CD14-positive monocyte (primary cell): Measurements from ENCODE around the gene TADA3. TPM values are rescaled to one million over a fixed set of nuclear protein-coding genes. Genes with fewer than 3 reads are reported as not detected.

Source experiments
- DNase-seq, 3 donors: peaks; one replicate each; pipeline ENCODE4 v3.0.0-alpha.2; 2011 to 2022
- H2AFZ ChIP-seq: 2 replicates; pipeline ENCODE4 v1.6.0; 2012; ENCODE audit warnings: mild to moderate bottlenecking, low read depth, low read length, inconsistent platforms; ENCODE audit not compliant: insufficient read depth, poor library complexity, severe bottlenecking
- H3K27ac ChIP-seq, 2 donors: 1 replicate in 1 of 2; 2 replicates in 1 of 2; pipeline ENCODE4 v1.5.1; 2012 to 2013; ENCODE audit warnings: low read length in 2 of 2, control low read depth in 1 of 2, inconsistent platforms in 1 of 2, low read depth in 1 of 2, mild to moderate bottlenecking in 1 of 2
- H3K27me3 ChIP-seq, 2 donors: one replicate each; pipeline versions ENCODE4 v1.6.0 to v1.6.1; 2011 to 2013; ENCODE audit warnings: low read length in 2 of 2; ENCODE audit not compliant: control insufficient read depth in 2 of 2, insufficient read depth in 2 of 2
- H3K36me3 ChIP-seq, 2 donors: replicated peaks in 1 of 2; 1 replicate in 1 of 2; 2 replicates in 1 of 2; pipeline versions ENCODE4 v1.5.1 to v1.6.1; 2012 to 2013; ENCODE audit warnings: low read length in 2 of 2, control low read depth in 1 of 2, inconsistent platforms in 1 of 2, mild to moderate bottlenecking in 1 of 2; ENCODE audit not compliant: insufficient read depth in 2 of 2, control insufficient read depth in 1 of 2
- H3K4me1 ChIP-seq, 2 donors: 1 replicate in 1 of 2; 2 replicates in 1 of 2; pipeline versions ENCODE4 v1.5.1 to v1.6.1; 2012 to 2013; ENCODE audit warnings: low read length in 2 of 2, control low read depth in 1 of 2, inconsistent platforms in 1 of 2, mild to moderate bottlenecking in 1 of 2, moderate library complexity in 1 of 2; ENCODE audit not compliant: insufficient read depth in 2 of 2, control insufficient read depth in 1 of 2
- H3K4me2 ChIP-seq: replicated peaks from 2 replicates; pipeline ENCODE3; 2012; ENCODE audit warnings: low read length, moderate library complexity, mild to moderate bottlenecking; ENCODE audit not compliant: poor library complexity, severe bottlenecking; ENCODE audit errors: extremely low read depth
- H3K4me3 ChIP-seq, 3 experiments: fragments of 200-600 bp in 1 of 3; sonication (generic) in 1 of 3; replicated peaks in 1 of 3; 1 replicate in 2 of 3; 2 replicates in 1 of 3; pipeline ENCODE4 v1.5.1; 2011 to 2013; ENCODE audit warnings: low read length in 3 of 3, mild to moderate bottlenecking in 3 of 3, control low read depth in 2 of 3, low read depth in 2 of 3, inconsistent platforms in 1 of 3, moderate library complexity in 1 of 3
- H3K79me2 ChIP-seq: 2 replicates; pipeline ENCODE4 v1.6.0; 2012; ENCODE audit warnings: mild to moderate bottlenecking, control low read depth, inconsistent platforms, low read length, moderate library complexity; ENCODE audit not compliant: insufficient read depth
- H3K9ac ChIP-seq: 2 replicates; pipeline ENCODE4 v1.6.0; 2017; ENCODE audit warnings: low read length, mild to moderate bottlenecking; ENCODE audit not compliant: insufficient read depth, poor library complexity, severe bottlenecking
- H3K9me3 ChIP-seq, 2 donors: replicated peaks in 1 of 2; 1 replicate in 1 of 2; 2 replicates in 1 of 2; pipeline versions ENCODE4 v1.5.1 to v1.6.1; 2012 to 2013; ENCODE audit warnings: low read length in 2 of 2, control low read depth in 1 of 2; ENCODE audit not compliant: control insufficient read depth in 1 of 2, insufficient read depth in 1 of 2
- H4K20me1 ChIP-seq: 2 replicates; pipeline ENCODE4 v1.6.0; 2012; ENCODE audit warnings: mild to moderate bottlenecking, low read length, control low read depth, moderate library complexity; ENCODE audit not compliant: insufficient read depth
- H3K27ac Mint-ChIP-seq, 7 donors: one replicate each; pipeline ENCODE4 v1.8.0; 2020; ENCODE audit warnings: mild to moderate bottlenecking in 7 of 7, mixed read lengths in 7 of 7, moderate library complexity in 6 of 7, inconsistent platforms in 2 of 7
- H3K27me3 Mint-ChIP-seq, 3 donors: one replicate each; pipeline ENCODE4 v1.8.0; 2021 to 2022; ENCODE audit warnings: low read depth in 3 of 3, mild to moderate bottlenecking in 3 of 3, mixed read lengths in 3 of 3, moderate library complexity in 3 of 3, inconsistent platforms in 1 of 3
- H3K36me3 Mint-ChIP-seq, 2 donors: one replicate each; pipeline ENCODE4 v1.8.0; 2020; ENCODE audit warnings: mixed read lengths in 2 of 2, inconsistent platforms in 1 of 2, mild to moderate bottlenecking in 1 of 2
- H3K4me1 Mint-ChIP-seq: one replicate; pipeline ENCODE4 v1.8.0; 2020; ENCODE audit warnings: mild to moderate bottlenecking, mixed read lengths
- H3K4me3 Mint-ChIP-seq, 2 donors: one replicate each; pipeline ENCODE4 v1.8.0; 2020; ENCODE audit warnings: mild to moderate bottlenecking in 2 of 2, mixed read lengths in 2 of 2, moderate library complexity in 1 of 2
- H3K9me3 Mint-ChIP-seq, 7 donors: one replicate each; pipeline ENCODE4 v1.8.0; 2020 to 2022; ENCODE audit warnings: mixed read lengths in 7 of 7, mild to moderate bottlenecking in 6 of 7, moderate library complexity in 6 of 7, inconsistent platforms in 2 of 7
- WGBS: methylation state at CpG from one replicate; pipeline ENCODE4 v1.1.5; 2013; ENCODE audit warnings: missing lambda C conversion rate; ENCODE audit not compliant: insufficient coverage; 5-methylcytosine and 5-hydroxymethylcytosine counted together
- intact Hi-C, 2 donors: fragments of 100-400 bp; cut with micrococcal nuclease; formaldehyde crosslinking; loops; one replicate each; pipeline versions ENCODE4 v1.15.0 to v1.15.1; 2023
- polyA plus RNA-seq, 3 donors: library from polyadenylated mRNA; depleted of rRNA in 1 of 3; unstranded in 2 of 3; stranded (reverse) in 1 of 3; fragments of 300-500 nt in 2 of 3; fragments of >200 nt in 1 of 3; fragmentation: Illumina TruSeq in 2 of 3; gene quantifications; 1 replicate in 2 of 3; 2 replicates in 1 of 3; pipeline ENCODE4 v1.2.3, GENCODE V29; 2012 to 2021
- TF ChIP-seq, protein P1 (sequence below): fragments of 200-600 bp; IDR thresholded peaks from one replicate; pipeline ENCODE4 v1.8.0; 2022; ENCODE audit warnings: antibody characterized with exemption, mild to moderate bottlenecking

TADA3 gene
- polyA plus RNA-seq, 3 donors: 36.1 to 47.2 (median 46.9) TPM

DNA sequence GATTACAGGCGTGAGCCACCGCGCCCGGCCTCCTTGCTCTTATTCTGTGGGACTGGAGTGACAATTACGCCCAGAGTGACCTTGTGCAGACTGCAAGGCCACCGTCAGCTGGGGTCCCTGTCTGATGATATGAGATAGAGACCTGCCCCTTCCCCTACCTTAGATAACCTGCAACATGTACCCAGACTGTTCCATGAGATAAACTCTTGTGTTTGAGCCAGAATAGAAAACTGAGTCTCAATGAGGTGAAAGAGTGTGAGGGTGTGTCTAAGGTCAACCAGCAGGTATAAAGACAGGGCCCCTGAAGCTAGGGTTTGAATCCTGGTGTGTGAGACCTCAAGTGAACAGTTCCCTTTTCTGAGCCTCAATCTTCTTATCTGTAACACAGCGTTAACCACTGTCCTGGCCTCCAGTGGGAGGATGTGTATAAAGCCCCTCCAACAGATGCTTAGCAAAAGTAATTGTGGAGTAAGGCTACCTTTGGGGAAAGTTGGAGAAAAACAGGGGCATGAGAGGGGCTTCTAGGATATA lies 6.0 kb downstream of the TADA3 start:
- Histone ChIP-seq H3K4me3 (no peak overlapping the region), H3K27ac (no peak overlapping the region), H2AFZ (no peak overlapping the region), H3K27me3 (no peaks in the 10 kb centered on the region), H3K4me2 (no peak overlapping the region), H3K36me3 (peaks cover 50 to 76% of the 10 kb centered on the region in 2 donors), H3K9ac (no peak overlapping the region), H4K20me1 (no peaks in the 10 kb centered on the region), H3K79me2 (peaks cover 23% of the 10 kb centered on the region), H3K4me1 (peaks cover 22 to 24% of the 10 kb centered on the region in 2 donors), H3K9me3 (no peaks in the 10 kb centered on the region)
- H3K36me3 Mint-ChIP-seq: peaks cover 60 to 82% of the 10 kb centered on the region in 2 donors
- TF ChIP-seq, protein P1, sequence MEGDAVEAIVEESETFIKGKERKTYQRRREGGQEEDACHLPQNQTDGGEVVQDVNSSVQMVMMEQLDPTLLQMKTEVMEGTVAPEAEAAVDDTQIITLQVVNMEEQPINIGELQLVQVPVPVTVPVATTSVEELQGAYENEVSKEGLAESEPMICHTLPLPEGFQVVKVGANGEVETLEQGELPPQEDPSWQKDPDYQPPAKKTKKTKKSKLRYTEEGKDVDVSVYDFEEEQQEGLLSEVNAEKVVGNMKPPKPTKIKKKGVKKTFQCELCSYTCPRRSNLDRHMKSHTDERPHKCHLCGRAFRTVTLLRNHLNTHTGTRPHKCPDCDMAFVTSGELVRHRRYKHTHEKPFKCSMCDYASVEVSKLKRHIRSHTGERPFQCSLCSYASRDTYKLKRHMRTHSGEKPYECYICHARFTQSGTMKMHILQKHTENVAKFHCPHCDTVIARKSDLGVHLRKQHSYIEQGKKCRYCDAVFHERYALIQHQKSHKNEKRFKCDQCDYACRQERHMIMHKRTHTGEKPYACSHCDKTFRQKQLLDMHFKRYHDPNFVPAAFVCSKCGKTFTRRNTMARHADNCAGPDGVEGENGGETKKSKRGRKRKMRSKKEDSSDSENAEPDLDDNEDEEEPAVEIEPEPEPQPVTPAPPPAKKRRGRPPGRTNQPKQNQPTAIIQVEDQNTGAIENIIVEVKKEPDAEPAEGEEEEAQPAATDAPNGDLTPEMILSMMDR: no peak
- H3K9me3 Mint-ChIP-seq: peaks cover 0 to 4% (median 0%) of the 10 kb centered on the region in 7 donors
- WGBS: no CpG with 5 or more reads among the region's 7 CpGs
- no peak for DNase-seq
- intact Hi-C loops: no loop called here
- H3K27me3 Mint-ChIP-seq: no peaks in the 10 kb centered on the region
- H3K4me1 Mint-ChIP-seq: peaks cover 31% of the 10 kb centered on the region
- peak overlapping the region in 2 of 7 donors; percentile 32 to 36 for H3K27ac Mint-ChIP-seq
- H3K4me3 Mint-ChIP-seq: no peak overlapping the region

DNA sequence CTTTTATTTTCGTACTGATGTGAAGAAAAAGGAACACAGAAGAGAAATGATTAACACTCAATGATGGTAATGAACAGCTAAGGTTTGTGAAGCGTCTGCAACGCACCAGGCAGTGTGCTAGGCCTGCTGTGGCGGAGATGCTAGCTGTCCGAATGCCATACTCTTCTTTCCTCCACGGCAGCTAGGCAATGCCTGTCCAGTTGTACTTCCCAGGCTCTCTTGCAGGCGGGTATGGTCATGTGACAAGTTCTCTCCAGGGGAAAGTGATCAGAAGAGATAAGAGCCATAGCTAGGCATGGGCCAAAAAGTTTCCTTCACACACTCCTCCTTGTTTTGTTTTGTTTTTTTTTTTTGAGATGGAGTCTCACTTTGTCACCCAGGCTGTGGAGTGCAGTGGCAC lies 6.7 kb downstream of the TADA3 start:
- H3K4me3 Mint-ChIP-seq: no peak overlapping the region
- H3K36me3 Mint-ChIP-seq: peaks cover 60 to 85% of the 10 kb centered on the region in 2 donors
- H4K20me1 ChIP-seq: no peaks in the 10 kb centered on the region
- WGBS: 96% methylated on average over 5 of the region's 7 CpGs
- TF ChIP-seq, protein P1: no peak
- H3K9me3 Mint-ChIP-seq: peaks cover 0 to 4% (median 0%) of the 10 kb centered on the region in 7 donors
- no peak overlapping the region for H3K27ac ChIP-seq
- no peak overlapping the region for H2AFZ ChIP-seq
- peaks cover 21% of the 10 kb centered on the region for H3K79me2 ChIP-seq
- intact Hi-C loops: no loop called here
- no peaks in the 10 kb centered on the region for H3K9me3 ChIP-seq
- peaks cover 23 to 24% of the 10 kb centered on the region in 2 donors for H3K4me1 ChIP-seq
- H3K27ac Mint-ChIP-seq: no peak overlapping the region
- H3K4me2 ChIP-seq: no peak overlapping the region
- H3K27me3 ChIP-seq: no peaks in the 10 kb centered on the region
- peaks cover 32% of the 10 kb centered on the region for H3K4me1 Mint-ChIP-seq
- H3K36me3 ChIP-seq: peaks cover 50 to 71% of the 10 kb centered on the region in 2 donors
- H3K4me3 ChIP-seq: no peak overlapping the region
- DNase-seq: no peak
- H3K9ac ChIP-seq: no peak overlapping the region
- no peaks in the 10 kb centered on the region for H3K27me3 Mint-ChIP-seq
